ENCODE results near the gene C16orf95. TPM values are rescaled to one million over a fixed set of nuclear protein-coding genes. Genes with fewer than 3 reads are reported as not detected.

The C16orf95 gene
- polyA plus RNA-seq, 1 donor from 2014 or later, result 5.9 TPM

- no peaks in the 10 kb centered on the region for H4K20me1 ChIP-seq (ENCODE audit: insufficient read depth)
- peaks cover 4% of the 10 kb centered on the region for H3K79me2 ChIP-seq (replicated peaks; ENCODE audit: insufficient read depth, low read length)
- H3F3A ChIP-seq (ENCODE audit: insufficient read depth, low read length, poor library complexity, severe bottlenecking), result no peaks in the 10 kb centered on the region
- H2AFZ ChIP-seq (ENCODE audit: low read depth, low read length), result no peak overlapping the region
- no peak overlapping the region for H3K4me2 ChIP-seq (ENCODE audit: low read length)
- no peaks in the 10 kb centered on the region for H3K36me3 ChIP-seq (ENCODE audit: insufficient read depth, low read length)
- H3K9me3 ChIP-seq (ENCODE audit: low read length), result no peaks in the 10 kb centered on the region
- no peaks in the 10 kb centered on the region for H3K9me2 ChIP-seq (ENCODE audit: insufficient read depth, low read length)
- H3K9ac ChIP-seq (ENCODE audit: low read length), result no peak overlapping the region
- H3K27me3 ChIP-seq (ENCODE audit: insufficient read depth, low read depth, low read length), result no peaks in the 10 kb centered on the region
- H3K27ac ChIP-seq (ENCODE audit: low read length), result no peak overlapping the region
- no peak overlapping the region for H3K4me3 ChIP-seq (ENCODE audit: low read length)
- no peak for TF ChIP-seq RAD21 (conservative IDR thresholded peaks at IDR 0.05)
Measured at GRCh38 chr16:87322833-87323726, 5.9 kb upstream of the C16orf95 start.

- no peaks in the 10 kb centered on the region for H3K36me3 ChIP-seq (ENCODE audit: insufficient read depth, low read length)
- H3K4me3 ChIP-seq (ENCODE audit: low read length), result no peak overlapping the region
- H3K27me3 ChIP-seq (ENCODE audit: insufficient read depth, low read depth, low read length), result no peaks in the 10 kb centered on the region
- H3K79me2 ChIP-seq (replicated peaks; ENCODE audit: insufficient read depth, low read length), result peaks cover 11% of the 10 kb centered on the region
- H3K9ac ChIP-seq (ENCODE audit: low read length), result no peak overlapping the region
- H3K9me2 ChIP-seq (ENCODE audit: insufficient read depth, low read length), result no peaks in the 10 kb centered on the region
- TF ChIP-seq EZH2 (IDR thresholded peaks at IDR 0.05; ENCODE audit: borderline replicate concordance, insufficient read depth, low read length, poor library complexity, severe bottlenecking), result no peak
- TF ChIP-seq POLR2AphosphoS5 (IDR thresholded peaks at IDR 0.05), result no peak
- TF ChIP-seq TAF1 (IDR thresholded peaks at IDR 0.05; ENCODE audit: low read depth), result no peak
- TF ChIP-seq MXI1 (conservative IDR thresholded peaks at IDR 0.05; ENCODE audit: poor library complexity, severe bottlenecking), result no peak
- no peak for TF ChIP-seq SMC3 (conservative IDR thresholded peaks at IDR 0.05; ENCODE audit: poor library complexity)
- no peak for TF ChIP-seq EP300 (conservative IDR thresholded peaks at IDR 0.05; ENCODE audit: poor library complexity, severe bottlenecking)
- TF ChIP-seq CTCF (IDR thresholded peaks at IDR 0.05; ENCODE audit: poor library complexity, severe bottlenecking), result no peak
- no peak for TF ChIP-seq REST (IDR thresholded peaks at IDR 0.05; ENCODE audit: borderline replicate concordance)
- no peak for TF ChIP-seq RAD21 (conservative IDR thresholded peaks at IDR 0.05)
- H3F3A ChIP-seq (ENCODE audit: insufficient read depth, low read length, poor library complexity, severe bottlenecking), result no peaks in the 10 kb centered on the region
- H3K9me3 ChIP-seq (ENCODE audit: low read length), result no peaks in the 10 kb centered on the region
- no peak overlapping the region for H2AFZ ChIP-seq (ENCODE audit: low read depth, low read length)
- no peak overlapping the region for H3K4me2 ChIP-seq (ENCODE audit: low read length)
- no peak overlapping the region for H3K27ac ChIP-seq (ENCODE audit: low read length)
- no peaks in the 10 kb centered on the region for H4K20me1 ChIP-seq (ENCODE audit: insufficient read depth)
Measured at GRCh38 chr16:87322360-87322759, 5.2 kb upstream of the C16orf95 start.

All from neural cell (in vitro differentiated cells).